ENCODE data around the gene XPOT. TPM values are rescaled to one million over a fixed set of nuclear protein-coding genes. Genes with fewer than 3 reads are reported as not detected.

Gene XPOT
- total and polyA plus RNA-seq, 2 donors (not counting 1 experiment from before 2014, with no cell fraction given) = 92.6 to 205 TPM

GRCh38 chr12:64500394-64500793, 96.2 kb downstream of the XPOT start:
- no peak for TF ChIP-seq EZH2 (IDR thresholded peaks at IDR 0.05; ENCODE audit: low read length, missing control alignments)
- TF ChIP-seq, protein P1, sequence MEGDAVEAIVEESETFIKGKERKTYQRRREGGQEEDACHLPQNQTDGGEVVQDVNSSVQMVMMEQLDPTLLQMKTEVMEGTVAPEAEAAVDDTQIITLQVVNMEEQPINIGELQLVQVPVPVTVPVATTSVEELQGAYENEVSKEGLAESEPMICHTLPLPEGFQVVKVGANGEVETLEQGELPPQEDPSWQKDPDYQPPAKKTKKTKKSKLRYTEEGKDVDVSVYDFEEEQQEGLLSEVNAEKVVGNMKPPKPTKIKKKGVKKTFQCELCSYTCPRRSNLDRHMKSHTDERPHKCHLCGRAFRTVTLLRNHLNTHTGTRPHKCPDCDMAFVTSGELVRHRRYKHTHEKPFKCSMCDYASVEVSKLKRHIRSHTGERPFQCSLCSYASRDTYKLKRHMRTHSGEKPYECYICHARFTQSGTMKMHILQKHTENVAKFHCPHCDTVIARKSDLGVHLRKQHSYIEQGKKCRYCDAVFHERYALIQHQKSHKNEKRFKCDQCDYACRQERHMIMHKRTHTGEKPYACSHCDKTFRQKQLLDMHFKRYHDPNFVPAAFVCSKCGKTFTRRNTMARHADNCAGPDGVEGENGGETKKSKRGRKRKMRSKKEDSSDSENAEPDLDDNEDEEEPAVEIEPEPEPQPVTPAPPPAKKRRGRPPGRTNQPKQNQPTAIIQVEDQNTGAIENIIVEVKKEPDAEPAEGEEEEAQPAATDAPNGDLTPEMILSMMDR (conservative IDR thresholded peaks at IDR 0.05 in 1 of 2, IDR thresholded peaks at IDR 0.05 in 1 of 2; ENCODE audit: low read depth in 1 of 2, low read length in 2 of 2) = no peak
- no peaks in the 10 kb centered on the region for H3K4me1 ChIP-seq (ENCODE audit: control insufficient read depth, extremely low read depth, insufficient read depth, low read length)
- no peak overlapping the region for H3K9ac ChIP-seq (ENCODE audit: insufficient read depth, low read length)
- no peaks in the 10 kb centered on the region for H3K79me2 ChIP-seq (ENCODE audit: control insufficient read depth, insufficient read depth, low read length)
- H4K20me1 ChIP-seq (ENCODE audit: control insufficient read depth, extremely low read depth, insufficient read depth, low read length) = no peaks in the 10 kb centered on the region
- H3K27ac ChIP-seq (ENCODE audit: insufficient read depth, low read length) = no peak overlapping the region
- no peaks in the 10 kb centered on the region for H3K27me3 ChIP-seq (ENCODE audit: control insufficient read depth, insufficient read depth, low read length)
- peaks cover 3% of the 10 kb centered on the region for H3K36me3 ChIP-seq (ENCODE audit: control insufficient read depth, insufficient read depth, low read length)
- DNase-seq (ENCODE audit: low read depth in 2 of 2) = no peak
- no peak overlapping the region for H3K4me2 ChIP-seq (ENCODE audit: extremely low read depth, insufficient read depth, low read length)
- H3K4me3 ChIP-seq (replicated peaks in 1 of 4; ENCODE audit: control extremely low read depth in 1 of 4, insufficient read depth in 1 of 4, low read depth in 3 of 4, low read length in 4 of 4) = no peak overlapping the region
- no peaks in the 10 kb centered on the region for H3K9me3 ChIP-seq (ENCODE audit: control insufficient read depth, insufficient read depth, low read depth, low read length)
- H2AFZ ChIP-seq (ENCODE audit: low read length) = no peak overlapping the region

Other genes starting within 250 kb of the XPOT start
- 8.5 and 9.7 TPM in 2 replicates for gene KICS2, start 182.1 kb upstream of the XPOT start, total RNA-seq
- gene KICS2, start 182.1 kb upstream of the XPOT start, polyA plus RNA-seq = 3.2 and 4.2 TPM in 2 replicates
- gene C12orf56, start 13.6 kb upstream of the XPOT start, total RNA-seq = 0.77 and 1.5 TPM in 2 replicates
- gene C12orf56, start 13.6 kb upstream of the XPOT start, polyA plus RNA-seq = 0.10 and 1.1 TPM in 2 replicates
- gene TBK1, start 47.7 kb downstream of the XPOT start, total RNA-seq = 35.4 and 42.9 TPM in 2 replicates
- 20.0 and 26.5 TPM in 2 replicates for gene TBK1, start 47.7 kb downstream of the XPOT start, polyA plus RNA-seq
- gene RASSF3, start 206.1 kb downstream of the XPOT start, total RNA-seq = 37.7 and 40.3 TPM in 2 replicates
- gene RASSF3, start 206.1 kb downstream of the XPOT start, polyA plus RNA-seq = 36.3 and 45.9 TPM in 2 replicates

Data from fibroblast of lung (primary cell).